GM18498 (cell line): ENCODE measurements around the gene ONECUT1.

ENCODE experiments used
- ATAC-seq: cut with Tn5 transposase; IDR thresholded peaks from one replicate; pipeline ENCODE4 v1.9.1; 2021; ENCODE audit warnings: mild to moderate bottlenecking, moderate library complexity; ENCODE audit not compliant: unreplicated experiment

The ONECUT1 gene

DNA sequence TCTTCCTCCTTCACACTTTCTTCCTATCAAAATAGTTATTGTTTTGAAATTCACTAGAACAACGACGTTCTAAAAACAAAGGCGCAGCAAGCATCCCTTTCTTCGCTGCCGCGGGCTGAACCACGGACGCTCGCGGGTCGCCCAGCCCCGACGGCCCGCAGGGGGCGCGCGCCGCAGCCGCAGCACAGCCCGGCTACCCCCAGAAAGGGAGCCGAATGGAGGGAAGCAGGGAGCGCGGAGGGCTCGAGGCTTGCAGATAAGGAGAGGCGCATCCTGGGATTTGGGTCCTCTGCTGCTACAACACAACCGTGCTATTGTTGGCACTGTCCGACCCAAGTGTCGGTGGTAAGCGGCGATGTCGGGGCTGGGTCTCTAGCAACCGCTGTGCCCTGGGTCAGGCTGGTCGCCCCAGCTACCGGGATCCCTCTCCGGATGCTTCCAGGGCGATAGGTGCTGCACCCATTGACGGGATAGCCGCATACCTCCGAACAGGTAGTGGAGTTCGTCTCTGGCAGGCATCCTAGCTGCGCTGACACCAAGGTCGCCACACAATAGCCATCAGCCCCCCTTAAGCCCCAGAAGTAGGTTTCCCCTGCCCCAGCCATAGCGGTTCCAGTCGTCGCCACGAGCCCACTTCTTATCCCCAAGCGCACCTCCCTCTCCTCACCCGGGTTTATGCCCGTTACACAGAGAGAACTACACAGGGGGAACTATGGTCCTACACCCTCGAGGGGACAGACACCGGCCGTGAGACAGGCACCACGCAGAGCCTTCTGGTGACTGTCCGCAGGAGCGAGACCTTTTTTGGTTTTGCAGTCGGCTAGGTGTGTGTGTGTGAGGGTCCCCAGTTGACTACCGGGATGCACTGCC, 6.0 kb downstream of the ONECUT1 start:
- no peak for ATAC-seq

DNA sequence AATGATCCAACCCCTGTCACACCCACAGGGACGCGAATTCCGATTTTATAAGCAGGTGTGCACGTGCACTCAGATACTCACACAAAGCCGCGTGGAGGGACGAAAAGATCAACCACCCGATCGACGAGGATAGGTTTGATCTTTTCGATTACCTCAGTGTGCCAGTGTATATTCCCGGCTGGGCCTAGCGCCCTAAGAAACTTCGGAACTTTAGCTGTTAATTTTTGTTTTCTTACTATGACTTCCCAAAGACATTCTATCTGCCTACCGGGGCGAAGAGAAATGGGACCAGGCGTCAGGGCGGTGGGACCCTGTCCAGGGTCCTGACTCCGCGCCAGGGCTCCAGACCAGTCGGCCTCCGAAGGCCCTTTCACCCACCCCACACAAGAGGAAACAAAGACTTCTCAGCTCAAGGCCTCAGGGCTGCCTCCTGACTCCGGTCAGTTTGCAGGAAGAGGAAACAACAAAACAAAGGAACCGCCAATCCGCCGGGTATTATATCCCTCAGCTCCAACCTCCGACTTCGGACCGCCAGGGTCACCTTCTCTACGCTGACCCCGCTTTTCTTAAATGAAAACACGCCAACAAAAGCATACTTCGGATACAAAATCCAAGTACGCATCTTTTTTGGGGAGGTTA, 6.8 kb downstream of the ONECUT1 start:
- ATAC-seq: no peak

DNA sequence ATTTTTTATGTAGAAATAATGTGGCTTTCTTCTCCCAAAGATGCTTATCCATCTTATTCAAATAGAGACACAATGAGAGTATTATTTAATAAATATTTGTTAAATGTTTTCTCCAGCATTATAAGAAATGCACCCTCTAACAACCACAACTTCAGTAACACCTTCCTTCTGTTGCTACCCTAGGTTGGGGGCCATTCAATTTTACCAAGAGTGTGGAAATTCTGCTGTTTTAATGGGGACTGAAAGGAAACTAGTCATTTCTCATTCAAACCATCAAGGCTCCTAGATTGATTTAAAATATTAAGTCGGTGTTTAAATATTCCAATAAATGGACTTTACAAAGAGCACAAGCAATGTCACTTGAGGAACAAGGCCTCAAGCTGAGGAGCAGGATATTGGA, 7.6 kb downstream of the ONECUT1 start:
- no peak for ATAC-seq

DNA sequence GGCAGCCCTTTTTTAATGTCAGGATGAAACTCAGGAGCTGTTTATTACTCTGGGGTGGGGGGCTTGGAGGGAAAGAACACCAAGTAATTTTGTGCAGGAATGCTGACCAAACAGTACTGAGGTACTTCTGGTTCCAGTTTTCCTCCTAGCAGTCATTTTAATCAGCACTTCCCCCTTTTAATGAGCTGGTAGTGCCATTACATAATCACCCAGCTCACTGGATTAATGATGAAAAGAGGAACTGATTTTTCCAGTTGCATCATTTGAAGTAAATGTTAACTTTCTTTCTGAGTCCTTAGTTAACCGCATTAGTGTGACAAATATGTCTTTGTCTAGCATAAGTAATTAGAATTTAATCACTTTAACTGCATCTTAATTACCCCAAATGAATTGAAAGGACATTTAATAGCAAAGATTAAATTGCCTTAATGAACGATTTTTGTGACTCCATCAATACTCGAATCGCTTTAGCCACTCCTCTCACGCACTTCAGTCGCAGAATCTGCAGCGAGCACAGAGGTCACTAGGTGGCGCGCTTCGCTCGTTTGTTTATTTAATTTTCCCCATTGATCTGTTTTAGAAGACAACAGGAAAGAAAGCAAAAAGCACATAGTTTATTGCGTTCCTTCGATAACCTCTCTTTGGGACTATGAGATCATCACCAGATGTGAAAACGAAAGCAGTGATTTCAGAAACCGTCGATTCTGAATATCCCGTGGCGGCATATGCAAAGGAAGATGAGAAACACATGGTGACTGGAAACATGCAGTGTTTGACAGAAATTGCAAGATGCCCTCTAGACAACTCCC, 9.8 kb downstream of the ONECUT1 start:
- peak; percentile 77 for ATAC-seq

DNA sequence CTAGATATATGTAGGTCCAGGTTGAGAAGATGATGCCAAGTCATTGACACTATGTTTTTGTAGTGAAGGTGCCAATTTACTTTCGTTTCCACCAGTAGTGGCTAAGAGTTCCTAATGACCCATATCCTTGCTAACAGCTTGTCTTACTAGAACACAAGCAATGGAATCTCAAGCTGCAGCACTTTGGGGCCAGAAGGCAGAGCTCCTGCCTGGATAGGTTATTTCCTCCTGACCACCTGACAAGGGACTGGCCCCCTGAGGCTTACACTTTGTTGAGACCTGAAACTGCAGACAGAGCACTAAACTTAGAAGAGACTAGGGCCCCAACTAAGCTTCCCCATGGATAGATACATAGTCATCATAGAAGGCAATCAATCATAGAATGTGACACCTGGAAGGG, 11.7 kb downstream of the ONECUT1 start:
- no peak for ATAC-seq

DNA sequence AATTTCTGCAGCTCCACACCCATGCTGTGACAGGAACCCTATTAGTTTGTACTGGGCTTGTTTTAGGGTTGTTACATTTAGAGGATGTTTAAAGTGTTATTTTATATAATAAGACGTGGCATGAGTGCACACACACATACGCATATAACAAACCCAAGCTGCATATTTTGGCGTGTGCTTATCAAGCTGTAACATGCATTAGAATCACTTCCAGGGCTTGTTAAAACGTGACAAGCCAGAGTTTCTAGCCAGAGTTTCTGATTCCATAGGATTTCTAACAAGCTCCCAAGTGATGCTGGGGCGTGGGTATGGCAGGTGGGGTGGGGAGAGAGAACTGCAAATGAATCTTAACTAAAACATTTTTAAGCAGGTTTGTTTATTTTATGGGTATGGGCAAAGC, 17.4 kb downstream of the ONECUT1 start:
- no peak for ATAC-seq

DNA sequence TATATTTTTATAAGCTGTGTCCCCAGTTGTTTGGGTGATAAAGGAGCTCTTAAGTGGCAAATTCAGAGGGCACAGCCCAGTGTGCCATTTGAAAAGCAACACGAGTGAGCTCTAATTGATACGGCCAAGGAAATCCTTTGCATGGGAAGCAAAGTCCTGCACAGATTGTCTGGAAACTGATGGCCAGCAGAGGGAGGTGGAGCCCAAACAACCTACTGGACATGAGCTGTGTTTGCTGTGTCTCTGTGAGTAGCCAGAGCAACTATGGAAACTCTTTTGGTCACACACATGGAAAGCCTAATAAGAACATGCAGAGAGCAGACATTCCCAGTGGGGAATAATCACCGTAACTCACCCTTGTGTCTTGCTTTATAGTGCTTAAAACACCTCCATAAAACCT, 24.4 kb downstream of the ONECUT1 start:
- no peak for ATAC-seq

DNA sequence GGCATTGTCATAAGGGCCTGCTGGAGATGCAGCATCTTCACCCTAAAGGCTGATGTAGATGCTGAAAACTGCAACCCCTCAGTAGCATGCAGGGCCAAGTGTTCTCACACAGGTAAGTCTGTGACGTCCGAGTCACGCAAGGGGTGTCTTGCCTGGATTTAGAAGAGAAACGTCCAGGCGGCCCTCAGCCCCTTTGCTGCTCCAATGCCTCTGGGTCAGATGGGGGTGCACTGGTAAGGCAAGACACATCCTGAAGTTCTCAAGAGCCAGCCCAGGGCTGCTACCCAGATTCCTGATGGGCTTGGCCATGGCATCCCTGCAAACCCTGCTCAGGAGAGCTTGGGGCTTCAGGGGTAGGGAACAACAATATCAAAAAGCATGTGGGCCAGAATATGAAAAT, 25.4 kb downstream of the ONECUT1 start:
- ATAC-seq: no peak

DNA sequence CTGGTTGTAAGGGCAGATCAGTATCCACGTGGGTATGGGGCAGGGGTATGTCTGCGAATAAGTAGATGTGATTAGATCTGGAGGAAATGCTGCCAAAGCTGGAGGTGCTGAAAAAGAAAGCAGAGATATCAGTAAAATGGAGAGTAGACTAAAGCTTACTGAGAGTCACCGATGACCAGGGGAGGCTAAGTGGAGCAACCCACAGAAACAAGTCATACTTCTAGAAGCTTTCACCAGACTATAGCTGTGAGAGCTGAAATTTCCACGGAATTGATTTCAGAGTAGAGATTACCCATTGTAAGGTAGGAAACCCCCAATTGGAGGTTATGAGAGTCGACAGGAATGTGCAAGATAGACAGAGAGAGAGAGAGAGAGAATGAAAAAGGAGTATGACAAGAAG, 27.5 kb downstream of the ONECUT1 start:
- ATAC-seq: no peak

DNA sequence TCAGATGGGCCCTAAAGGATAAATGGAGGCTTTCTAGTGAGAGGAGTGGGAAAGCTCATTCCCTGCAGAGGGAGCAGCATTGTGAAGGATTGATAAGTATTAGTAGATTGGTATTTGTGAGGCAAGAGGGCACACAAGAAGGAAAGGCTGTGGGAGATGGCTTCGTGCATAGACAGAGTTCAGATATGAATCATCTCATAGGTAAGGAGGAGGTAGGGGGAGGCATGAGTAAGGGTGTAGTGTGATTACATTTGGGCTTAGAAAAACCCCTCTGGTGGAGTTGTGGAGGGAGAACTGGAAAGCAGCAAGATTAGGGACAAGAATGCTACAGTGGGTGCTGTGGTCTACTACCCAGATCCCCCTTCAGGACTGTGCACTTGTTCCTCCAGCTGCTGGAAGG, 29.6 kb downstream of the ONECUT1 start:
- no peak for ATAC-seq

DNA sequence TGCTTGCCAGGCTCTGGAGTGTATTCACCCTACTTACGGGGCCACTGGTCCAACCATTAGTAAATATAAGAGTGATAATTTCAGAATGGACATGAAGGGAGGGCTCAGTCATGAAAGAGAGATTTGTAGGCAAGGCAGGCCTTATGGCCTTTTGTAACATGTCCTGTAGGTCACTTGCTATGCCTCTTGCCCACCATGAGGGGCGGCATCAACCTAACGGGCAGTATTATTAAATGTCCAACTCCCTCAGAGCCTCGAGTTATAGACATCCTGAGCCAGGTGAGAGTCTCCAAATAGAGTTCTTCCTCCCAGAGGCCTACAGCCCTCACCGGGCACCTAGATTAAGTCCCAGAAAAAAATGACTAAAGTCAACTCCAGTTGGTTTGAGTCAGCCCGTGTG, 30.2 kb downstream of the ONECUT1 start:
- ATAC-seq: no peak

DNA sequence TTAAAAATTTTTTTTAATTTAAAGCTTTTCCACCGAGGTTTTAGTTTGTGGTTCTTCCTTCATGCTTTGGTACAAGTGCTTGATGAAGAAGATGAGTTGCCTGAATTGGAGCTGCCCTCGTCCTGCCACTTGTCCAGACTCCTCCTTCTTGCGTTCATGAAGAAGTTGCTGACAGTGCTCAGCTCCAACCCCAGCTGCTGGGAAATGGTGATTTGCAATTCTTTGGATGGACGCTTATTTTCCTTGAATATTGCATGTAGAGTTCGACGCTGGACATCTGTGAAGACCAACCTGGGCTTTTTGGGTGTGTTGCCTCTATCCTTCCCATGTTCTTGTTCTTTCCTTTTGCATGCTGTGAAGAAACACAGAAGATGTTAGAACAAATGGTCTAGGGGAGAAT, 32.6 kb downstream of the ONECUT1 start:
- ATAC-seq: no peak

DNA sequence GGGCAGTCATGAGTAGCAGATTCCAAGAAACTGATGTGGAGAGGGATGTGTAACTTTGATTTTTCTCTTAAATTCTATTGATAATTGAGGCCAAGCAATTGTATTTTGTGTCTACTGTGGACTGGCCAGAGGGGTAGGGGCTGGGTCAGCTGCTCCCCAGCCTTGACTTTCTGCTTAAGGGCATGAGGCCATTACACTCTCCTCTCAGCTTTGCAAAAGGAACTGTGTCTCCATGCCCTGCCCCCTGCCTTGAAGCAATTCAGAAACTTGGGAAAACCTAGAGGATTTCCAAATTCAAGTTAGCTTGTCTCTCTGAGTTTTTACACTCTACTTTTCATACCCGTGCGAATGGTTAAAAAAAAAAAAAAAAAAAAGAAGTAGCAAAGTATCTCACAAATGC, 38.6 kb downstream of the ONECUT1 start:
- no peak for ATAC-seq

DNA sequence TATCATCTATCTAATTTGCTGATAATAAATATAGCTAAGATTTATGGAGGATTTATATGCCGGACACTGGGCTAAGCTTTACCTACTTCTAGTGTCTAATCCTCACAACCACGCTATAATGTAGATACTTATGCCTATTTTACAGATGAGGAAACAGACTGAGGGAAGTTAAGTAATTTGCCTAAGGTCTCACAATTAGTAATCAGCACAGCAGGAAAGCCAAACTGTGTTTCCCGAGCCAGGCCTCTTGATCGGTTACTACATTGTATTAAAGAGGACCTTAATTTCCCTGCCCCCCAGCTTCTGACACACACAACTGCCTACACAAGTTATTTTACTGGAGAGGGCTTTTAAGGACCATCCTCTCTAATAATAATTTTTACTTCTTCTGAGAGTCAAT, 40.9 kb downstream of the ONECUT1 start:
- no peak for ATAC-seq

DNA sequence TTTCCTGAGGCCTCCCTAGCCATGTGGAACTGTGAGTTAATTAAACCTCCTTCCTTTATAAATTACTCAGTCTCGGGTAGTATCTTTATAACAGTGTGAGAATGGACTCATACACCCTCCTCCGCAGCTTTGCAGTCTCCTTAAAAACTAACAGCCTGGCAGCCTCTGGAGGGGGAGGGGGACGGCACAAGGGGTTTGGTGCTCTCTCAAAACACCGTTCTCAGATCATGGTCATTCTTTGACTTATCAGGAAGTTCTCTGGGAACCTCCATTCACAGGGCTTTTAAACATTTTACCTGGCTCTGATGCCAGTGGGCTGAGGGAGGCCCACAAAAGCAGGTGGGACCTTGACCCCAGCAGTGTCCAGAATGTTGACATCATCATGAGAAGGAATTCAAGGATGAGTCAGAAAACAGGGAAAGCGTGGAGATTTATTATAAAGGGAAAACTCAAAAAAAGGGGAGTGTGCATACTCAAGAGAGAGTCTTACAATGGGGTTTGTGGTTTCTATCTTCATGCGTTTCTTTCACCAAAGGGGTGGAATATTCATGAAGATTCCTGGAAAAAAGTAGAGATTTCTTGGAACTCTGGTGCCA, 43.9 kb downstream of the ONECUT1 start:
- no peak for ATAC-seq

DNA sequence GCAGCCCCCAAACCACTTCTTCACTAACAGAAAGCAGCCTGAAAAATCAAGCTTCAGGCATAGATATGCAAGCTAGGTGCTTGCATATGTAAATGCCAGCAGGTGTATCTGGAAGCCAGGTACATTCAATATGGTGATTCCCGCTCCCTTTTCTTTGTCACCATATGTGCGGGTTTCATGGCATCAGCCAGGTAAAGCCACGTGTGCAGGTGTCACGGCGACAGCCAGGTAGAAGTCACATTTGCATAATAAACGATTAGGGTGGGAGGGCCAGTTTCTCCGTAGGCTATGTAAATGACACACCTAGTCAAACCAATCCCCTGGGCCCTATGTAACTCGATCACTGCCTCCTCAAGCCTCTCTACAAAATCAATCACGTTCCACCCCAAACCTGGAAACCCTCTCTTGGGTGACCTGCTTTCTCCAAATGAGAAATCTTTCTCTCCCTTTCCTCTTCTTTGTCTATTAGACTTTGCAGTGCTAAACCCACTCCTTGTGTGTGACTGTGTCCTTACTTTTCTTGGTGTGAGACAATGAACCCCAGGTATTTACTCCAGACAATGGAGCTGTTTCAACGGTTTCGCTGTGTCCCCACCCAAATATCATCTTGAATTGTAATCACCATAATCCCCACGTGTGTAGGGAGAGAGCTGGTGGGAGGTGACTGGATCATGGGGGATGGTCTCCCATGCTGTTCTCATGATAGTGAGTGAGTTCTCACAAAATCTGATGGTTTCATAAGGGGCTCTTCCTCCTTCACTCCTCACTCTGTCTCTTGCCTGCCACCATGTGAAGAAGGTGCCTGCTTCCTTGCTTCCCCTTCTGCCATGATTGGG, 44.6 kb downstream of the ONECUT1 start:
- no peak for ATAC-seq

DNA sequence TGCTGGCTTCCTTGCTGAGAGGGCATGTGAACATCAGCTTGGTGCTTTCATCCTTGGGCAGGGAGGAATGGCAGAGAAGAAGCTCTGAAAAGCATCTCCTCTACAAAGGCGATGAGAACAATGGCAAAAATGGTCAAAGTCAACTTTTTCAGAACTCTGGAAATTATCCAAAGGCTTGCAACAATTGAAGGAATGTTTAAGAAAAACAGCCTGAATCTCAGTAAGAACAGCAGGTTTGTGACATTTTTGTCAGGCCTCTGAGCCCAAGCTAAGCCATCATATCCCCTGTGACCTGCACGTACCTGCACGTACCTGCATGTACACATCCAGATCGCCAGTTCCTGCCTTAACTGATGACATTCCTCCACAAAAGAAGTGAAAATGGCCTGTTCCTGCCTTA, 51.8 kb downstream of the ONECUT1 start:
- ATAC-seq: no peak

DNA sequence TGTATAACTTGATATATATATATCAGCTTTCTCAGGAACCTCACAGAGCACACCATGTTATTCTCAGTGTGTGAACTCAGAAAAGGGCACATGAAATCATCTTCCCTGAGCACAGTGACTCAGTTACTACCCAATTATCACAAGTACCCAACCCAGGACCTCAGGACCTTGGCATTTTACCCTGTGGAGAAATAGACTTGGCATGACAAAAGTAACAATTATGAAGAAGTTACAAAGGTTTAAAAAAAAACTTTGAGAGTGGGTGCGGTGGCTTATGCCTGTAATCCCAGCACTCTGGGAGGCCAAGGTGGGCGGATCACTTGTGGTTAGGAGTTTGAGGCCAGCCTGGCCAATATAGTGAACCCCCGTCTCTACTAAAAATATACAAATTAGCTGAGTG, 52.4 kb downstream of the ONECUT1 start:
- no peak for ATAC-seq

DNA sequence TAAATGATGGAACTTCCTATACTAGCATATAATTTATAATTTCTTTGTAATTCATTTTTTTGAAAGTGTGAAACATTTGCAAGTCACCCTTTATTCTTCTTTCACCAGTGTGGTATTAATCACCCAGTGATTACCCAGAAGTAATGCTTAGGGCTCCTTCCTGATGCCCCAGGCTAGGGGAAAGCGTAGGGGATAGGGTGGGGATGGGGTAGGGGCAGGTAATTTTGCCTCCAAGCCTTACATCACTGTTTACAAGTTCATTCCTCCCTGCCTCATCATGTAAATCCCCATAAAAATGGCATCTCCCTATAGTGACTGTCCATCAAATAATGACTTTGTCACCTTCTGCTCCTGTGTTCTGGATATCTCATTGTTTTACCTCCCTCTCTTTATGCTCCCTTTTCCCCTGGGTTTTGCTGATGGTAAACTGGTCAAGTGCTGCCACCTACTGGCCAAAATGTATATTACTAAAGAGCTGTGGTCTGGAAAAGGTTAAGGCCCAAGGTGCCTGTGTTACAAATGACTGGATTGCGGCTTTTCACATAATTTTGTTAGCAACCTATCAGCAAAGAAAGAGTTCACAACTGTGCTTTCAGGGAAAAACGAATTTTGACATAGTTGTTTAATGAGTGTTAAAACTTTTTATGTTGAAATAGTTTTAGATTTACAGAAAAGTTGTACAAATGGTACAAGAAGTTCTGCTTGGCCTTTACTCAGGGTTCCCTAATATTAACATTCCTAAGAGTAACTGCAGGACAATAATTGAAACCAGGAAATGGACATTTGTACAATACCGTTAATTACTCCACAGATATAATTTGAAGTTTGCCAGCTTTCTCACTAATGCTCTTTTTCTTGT, 54.7 kb downstream of the ONECUT1 start:
- peak; percentile 74 for ATAC-seq

DNA sequence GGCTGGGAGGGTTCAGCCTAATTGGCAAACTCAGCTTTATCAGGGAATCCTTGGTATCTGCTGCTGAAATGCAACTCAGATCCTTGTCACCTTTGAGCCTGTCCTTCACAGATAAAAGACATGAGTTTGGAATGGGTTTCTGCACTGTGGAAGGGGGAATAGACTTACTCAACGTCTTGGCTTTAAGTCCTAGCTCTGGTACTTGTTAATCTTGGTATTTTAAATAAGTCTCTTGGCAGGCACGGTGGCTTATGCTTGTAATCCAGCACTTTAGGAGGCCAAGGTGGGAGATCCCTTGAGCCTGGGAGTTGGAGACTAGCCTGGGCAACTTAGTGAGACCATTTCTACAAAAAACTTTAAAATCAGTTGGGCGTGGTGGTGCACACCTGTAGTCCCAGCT, 55.8 kb downstream of the ONECUT1 start:
- ATAC-seq: no peak
